Lower leg skin (tissue), 4 donors: ENCODE results near the gene MAFF. TPM values are rescaled to one million over a fixed set of nuclear protein-coding genes. Genes with fewer than 3 reads are reported as not detected.

Experiments
- DNase-seq, 2 donors: peaks; one replicate each; pipeline ENCODE4 v3.0.0-alpha.2; 2019; ENCODE audit warnings: low spot score in 2 of 2
- H3K4me3 ChIP-seq: fragments of 200-600 bp; sonication (generic); 2 replicates; pipeline ENCODE4 v1.5.1; 2017; ENCODE audit warnings: mild to moderate bottlenecking, low read depth; ENCODE audit not compliant: poor library complexity, severe bottlenecking
- POLR2A ChIP-seq, 2 donors: fragments of 450-650 bp; IDR thresholded peaks; one replicate each; pipeline ENCODE4 v1.6.1; 2016 to 2017; ENCODE audit warnings: antibody characterized with exemption in 2 of 2, mild to moderate bottlenecking in 1 of 2, moderate library complexity in 1 of 2
- WGBS, 2 donors: methylation state at CpG; one replicate each; pipeline ENCODE4 v1.1.5; 2018; 5-methylcytosine and 5-hydroxymethylcytosine counted together
- intact Hi-C: fragments of 100-400 bp; cut with DNase I; formaldehyde crosslinking; loops from one replicate; pipeline ENCODE4 v1.15.0; 2023; ENCODE audit warnings: low total_unique reads
- total RNA-seq, 4 donors: library from RNA; depleted of rRNA; stranded (reverse); fragments of >200 nt; gene quantifications; one replicate each; pipeline ENCODE4 v1.1.0, GENCODE V29; 2016
- TF ChIP-seq, protein P1 (sequence below), 3 donors: fragments of 450-650 bp; IDR thresholded peaks; one replicate each; pipeline ENCODE4 v1.5.1; 2016; ENCODE audit warnings: antibody characterized with exemption in 3 of 3, mild to moderate bottlenecking in 3 of 3, moderate library complexity in 2 of 3

MAFF gene
- total RNA-seq, 4 donors from 2014 or later: 64.7 to 116 (median 82.0) TPM

DNA sequence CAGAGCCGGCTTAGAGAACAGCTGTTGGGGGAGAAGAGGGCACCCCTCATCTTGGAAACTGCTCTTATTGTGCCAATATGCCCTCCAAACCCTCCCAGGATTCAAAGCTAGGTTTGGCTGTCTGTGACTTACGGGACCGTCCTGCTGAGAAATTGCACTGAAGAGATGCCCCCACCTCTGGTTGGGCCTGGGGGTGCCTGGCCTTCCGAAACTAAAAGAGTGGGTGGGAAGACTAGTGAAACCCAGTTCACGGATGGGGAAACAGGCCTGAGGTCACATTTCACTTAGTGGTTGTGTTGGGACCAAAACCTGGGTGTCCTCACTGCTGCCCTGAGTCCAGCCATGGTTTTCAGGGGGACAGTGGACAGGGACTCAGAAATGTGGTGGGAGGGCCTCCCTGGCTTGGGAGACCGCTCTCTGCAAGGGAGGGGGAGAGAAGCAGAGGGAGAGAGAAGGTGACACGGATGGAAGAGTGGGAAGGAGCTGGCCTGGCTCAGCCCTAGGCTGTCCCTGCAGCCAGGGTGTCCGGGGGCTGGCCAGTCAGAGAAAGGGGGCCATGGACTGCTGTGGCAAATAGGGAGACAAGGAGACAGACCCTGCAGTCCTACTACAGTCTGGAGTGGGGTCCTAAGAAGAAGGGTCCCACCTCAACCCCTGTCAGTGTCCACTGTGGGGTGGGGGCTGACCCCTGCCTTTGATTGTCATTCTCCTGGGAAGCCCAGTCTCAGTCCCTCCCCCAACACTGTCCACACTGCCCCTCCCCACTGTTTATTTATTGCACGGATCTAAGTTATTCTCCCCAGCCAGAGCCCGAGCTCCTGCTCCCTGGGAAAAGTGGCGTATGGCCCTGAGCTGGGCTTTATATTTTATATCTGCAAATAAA is 13.6 kb downstream of the MAFF start:
- intact Hi-C loops: loop anchor here (10.0 kb wide), 1 partner anchor 101 kb away; the partner anchor contains the start of gene BAIAP2L2
- DNase-seq: no peak
- WGBS, 2 donors: 90 to 92% methylated on average over 11 of the region's 11 CpGs
- H3K4me3 ChIP-seq: no peak overlapping the region
- TF ChIP-seq POLR2A (IDR thresholded peaks at IDR 0.05): no peak
- TF ChIP-seq, protein P1, sequence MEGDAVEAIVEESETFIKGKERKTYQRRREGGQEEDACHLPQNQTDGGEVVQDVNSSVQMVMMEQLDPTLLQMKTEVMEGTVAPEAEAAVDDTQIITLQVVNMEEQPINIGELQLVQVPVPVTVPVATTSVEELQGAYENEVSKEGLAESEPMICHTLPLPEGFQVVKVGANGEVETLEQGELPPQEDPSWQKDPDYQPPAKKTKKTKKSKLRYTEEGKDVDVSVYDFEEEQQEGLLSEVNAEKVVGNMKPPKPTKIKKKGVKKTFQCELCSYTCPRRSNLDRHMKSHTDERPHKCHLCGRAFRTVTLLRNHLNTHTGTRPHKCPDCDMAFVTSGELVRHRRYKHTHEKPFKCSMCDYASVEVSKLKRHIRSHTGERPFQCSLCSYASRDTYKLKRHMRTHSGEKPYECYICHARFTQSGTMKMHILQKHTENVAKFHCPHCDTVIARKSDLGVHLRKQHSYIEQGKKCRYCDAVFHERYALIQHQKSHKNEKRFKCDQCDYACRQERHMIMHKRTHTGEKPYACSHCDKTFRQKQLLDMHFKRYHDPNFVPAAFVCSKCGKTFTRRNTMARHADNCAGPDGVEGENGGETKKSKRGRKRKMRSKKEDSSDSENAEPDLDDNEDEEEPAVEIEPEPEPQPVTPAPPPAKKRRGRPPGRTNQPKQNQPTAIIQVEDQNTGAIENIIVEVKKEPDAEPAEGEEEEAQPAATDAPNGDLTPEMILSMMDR (IDR thresholded peaks at IDR 0.05): no peak

DNA sequence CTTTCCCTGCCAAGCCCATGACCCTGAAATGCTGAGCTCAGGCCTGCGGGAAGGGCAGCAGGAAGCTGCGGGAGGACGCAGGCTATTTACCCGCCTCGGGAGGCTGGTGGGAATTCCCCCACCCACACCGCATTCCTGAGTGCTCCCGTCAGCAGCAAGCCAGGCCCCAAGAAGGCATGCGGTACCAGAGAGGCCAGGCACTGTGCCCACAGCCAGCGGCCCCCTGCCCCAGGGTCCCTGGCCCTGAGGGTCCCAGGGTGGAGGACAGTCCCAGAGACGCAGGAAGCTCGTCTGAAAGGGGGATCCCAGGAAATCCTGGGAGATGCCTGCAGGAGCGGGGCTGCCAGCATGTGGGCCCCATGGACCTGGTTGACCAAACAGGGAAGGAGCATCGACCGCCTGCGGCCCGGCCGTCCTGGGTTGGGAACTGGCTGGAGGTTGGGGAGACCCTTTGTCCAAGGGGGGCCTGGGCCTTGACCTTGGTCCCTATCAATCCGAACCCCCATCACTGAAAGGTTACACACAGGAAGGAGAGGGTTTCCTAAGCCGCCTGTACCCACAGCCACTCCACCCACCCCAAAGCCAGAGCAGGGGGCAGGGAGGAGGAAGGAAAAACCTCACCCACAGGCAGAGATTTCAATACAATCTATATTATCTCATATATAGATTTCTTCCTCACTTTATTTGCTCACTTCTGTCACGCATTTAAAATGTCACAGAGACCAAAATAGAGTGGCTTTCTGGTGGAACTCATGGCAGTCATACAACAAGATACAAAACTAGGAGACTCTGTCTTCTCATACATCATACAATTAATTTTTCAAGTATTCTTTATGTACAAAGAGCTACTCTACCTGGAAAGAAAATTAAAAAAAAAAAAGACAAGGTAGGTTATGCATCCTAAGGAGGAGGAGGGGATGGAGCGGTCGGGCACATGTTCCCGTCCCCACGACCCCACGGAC is 17.1 kb downstream of the MAFF start:
- TF ChIP-seq, protein P1 (IDR thresholded peaks at IDR 0.05): no peak
- no peak for TF ChIP-seq POLR2A (IDR thresholded peaks at IDR 0.05)
- DNase-seq: peak; percentile 64 to 95
- H3K4me3 ChIP-seq: no peak overlapping the region
- intact Hi-C loops: loop anchor here (10.0 kb wide), 1 partner anchor 104 kb away; the partner anchor contains the start of gene BAIAP2L2
- 34 to 43% methylated on average over 25 of the region's 25 CpGs for WGBS, 2 donors

DNA sequence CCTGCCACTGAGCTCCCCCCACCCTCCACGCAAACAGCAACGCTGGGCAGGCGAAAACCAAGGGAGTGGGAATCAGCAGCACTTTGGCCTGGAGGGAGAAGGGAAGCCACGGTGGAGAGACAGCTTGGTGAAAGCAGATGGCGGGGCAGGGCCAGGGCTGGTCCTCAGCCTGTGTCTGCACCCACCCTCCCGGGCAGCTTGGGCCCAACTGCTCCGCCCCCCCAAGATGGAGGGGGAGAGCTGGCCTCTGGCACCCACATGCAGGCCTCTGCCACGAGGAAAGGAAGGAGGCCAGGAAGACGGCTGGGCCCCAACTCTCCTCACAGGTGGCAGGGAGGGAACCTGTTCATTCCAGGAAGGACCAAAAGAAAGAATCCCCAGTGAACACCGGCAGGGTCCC is 17.8 kb downstream of the MAFF start:
- DNase-seq: no peak
- TF ChIP-seq, protein P1 (IDR thresholded peaks at IDR 0.05): no peak
- TF ChIP-seq POLR2A (IDR thresholded peaks at IDR 0.05): no peak
- no peak overlapping the region for H3K4me3 ChIP-seq
- 41% methylated on average over 10 of the region's 10 CpGs for WGBS, 2 donors
- intact Hi-C loops: loop anchor here (10.0 kb wide), 1 partner anchor 105 kb away; the partner anchor contains the start of gene BAIAP2L2

DNA sequence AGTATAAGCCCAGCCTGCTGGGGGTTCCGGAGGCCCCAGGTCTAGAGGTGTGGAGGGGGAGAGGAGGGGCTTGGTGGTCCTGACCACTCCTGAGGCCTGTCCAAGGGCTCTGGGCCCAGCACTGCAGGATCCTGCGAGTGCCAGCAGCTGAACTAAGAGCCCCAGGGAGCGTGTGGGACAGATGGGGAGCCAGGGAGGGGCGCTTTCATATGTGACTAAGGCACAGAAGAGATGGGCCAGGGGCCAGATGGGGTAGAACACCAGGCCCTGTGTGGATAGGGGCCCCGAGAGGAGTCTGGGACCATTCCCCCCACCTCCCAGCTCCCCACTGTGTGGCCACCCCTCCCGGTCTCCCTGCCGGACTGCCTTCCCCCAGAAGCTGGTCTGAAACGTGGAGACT is 18.4 kb downstream of the MAFF start:
- DNase-seq: no peak
- TF ChIP-seq POLR2A (IDR thresholded peaks at IDR 0.05): no peak
- TF ChIP-seq, protein P1 (IDR thresholded peaks at IDR 0.05): no peak
- H3K4me3 ChIP-seq: no peak overlapping the region
- intact Hi-C loops: no loop called here
- 34 to 41% methylated on average over 7 to 8 of the region's 8 CpGs for WGBS, 2 donors

DNA sequence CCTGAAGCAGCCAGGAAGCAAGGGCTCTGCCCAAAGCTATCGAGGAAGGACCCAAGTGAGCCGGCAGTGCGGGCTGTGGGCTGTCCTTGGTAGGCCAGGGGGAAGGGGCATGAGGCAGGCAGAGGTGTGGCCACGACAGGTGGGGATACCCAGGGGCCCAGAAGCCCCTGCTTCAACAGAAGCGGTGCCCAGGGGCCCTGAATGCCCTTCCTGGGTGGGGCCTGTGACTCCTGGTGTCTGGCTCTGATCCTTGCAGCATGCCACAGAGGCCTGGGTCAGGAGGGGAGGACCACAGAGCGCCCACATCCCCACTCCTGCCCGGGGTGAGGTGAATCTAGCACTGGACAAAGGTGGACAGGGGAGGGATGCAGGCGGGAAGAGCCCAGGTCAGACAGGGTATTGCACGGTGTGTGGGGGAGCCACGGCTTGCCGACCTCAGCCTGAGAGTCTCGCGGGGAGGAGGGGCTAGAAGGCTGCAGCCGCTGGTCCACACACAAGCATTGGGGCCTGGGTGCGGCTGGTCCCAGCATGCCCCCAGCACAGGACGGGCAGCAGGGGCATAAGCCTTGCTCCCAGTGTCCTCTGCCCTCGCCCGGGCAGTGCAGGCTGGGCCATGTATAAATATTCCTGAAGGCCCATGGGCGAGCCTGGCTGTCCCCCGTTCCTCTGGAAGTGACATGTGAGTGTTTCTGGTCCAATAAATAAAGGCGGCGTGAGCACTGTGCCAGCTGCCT is 19.0 kb downstream of the MAFF start:
- intact Hi-C loops: no loop called here
- TF ChIP-seq, protein P1 (IDR thresholded peaks at IDR 0.05): no peak
- no peak for TF ChIP-seq POLR2A (IDR thresholded peaks at IDR 0.05)
- WGBS, 2 donors: 79 to 86% methylated on average over 18 to 19 of the region's 22 CpGs
- H3K4me3 ChIP-seq: no peak overlapping the region
- DNase-seq: no peak
